ENCODE results near the gene JMJD6.

- no peak for TF ChIP-seq POLR2AphosphoS5 (IDR thresholded peaks at IDR 0.05; ENCODE audit: low read depth, low read length)
- no peak for TF ChIP-seq CTCF (IDR thresholded peaks at IDR 0.05)
- TF ChIP-seq REST (IDR thresholded peaks at IDR 0.05; ENCODE audit: insufficient read depth in 1 of 2, low read depth in 2 of 2, low read length in 1 of 2) = no peak
- TF ChIP-seq TCF7L2 (IDR thresholded peaks at IDR 0.05; ENCODE audit: low read depth, low read length) = no peak
Observed at GRCh38 chr17:76757256-76757655, 30.9 kb upstream of the JMJD6 start.
